Measurements from ENCODE around the gene ERC2.

Gene ERC2

GRCh38 chr3:55789516-55789915, 678.8 kb downstream of the ERC2 start:
- no peak for TF ChIP-seq EGR1 (IDR thresholded peaks at IDR 0.05)
- TF ChIP-seq TEAD4 (IDR thresholded peaks at IDR 0.05), result no peak
- TF ChIP-seq NFIC (IDR thresholded peaks at IDR 0.05), result no peak
- no peak for TF ChIP-seq RAD21 (IDR thresholded peaks at IDR 0.05; ENCODE audit: low read depth)
- no peak for TF ChIP-seq YY1 (IDR thresholded peaks at IDR 0.05; ENCODE audit: low read depth)
- no peak for TF ChIP-seq CREB1 (IDR thresholded peaks at IDR 0.05; ENCODE audit: low read depth)
- no peak for TF ChIP-seq MAX (IDR thresholded peaks at IDR 0.05)

DNA sequence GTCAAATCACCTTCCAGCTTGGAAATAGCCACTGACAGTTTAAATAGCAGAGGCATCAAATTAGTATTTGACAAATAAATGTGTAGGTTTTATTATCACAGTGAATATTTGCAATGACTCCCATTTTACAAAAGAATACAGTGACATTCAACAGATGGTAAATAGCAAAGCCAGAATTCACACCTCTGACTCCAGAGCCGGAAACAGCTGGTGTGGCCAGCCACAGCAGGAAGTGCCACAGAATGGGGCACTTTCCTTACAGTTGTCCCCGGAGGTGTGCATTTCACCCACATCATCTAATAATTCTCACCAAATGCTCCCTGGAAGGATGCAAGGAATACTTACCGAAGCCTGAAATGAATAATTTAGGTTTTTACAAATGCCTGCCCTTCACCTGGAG, 685.5 kb downstream of the ERC2 start:
- TF ChIP-seq NFIC (IDR thresholded peaks at IDR 0.05), result no peak
- no peak for TF ChIP-seq RAD21 (IDR thresholded peaks at IDR 0.05; ENCODE audit: low read depth)
- TF ChIP-seq REST (IDR thresholded peaks at IDR 0.05; ENCODE audit: low read depth), result no peak
- no peak for TF ChIP-seq EP300 (IDR thresholded peaks at IDR 0.05; ENCODE audit: borderline replicate concordance)
- no peak for TF ChIP-seq EGR1 (IDR thresholded peaks at IDR 0.05)
- TF ChIP-seq MAX (IDR thresholded peaks at IDR 0.05), result no peak
- TF ChIP-seq YY1 (IDR thresholded peaks at IDR 0.05; ENCODE audit: low read depth), result no peak
- TF ChIP-seq TCF12 (IDR thresholded peaks at IDR 0.05; ENCODE audit: low read depth), result no peak

DNA sequence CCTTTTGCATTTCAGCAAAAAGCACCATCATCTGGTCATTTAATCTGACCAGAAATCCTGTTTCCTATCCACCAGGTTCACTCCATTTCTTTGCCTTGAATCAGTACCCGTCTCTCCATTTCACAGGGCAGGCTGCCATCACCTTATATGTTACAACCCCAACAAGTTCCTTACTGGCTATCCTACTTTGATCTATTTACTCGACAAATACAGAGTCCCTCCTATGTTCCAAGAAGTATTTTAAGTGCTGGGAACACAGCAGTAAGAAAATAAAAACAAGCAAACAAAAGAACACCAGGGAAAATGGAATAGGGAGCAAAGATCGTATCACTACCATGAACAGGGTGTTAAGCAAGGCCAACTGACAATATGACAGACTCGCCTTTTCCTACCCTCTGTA, 685.9 kb downstream of the ERC2 start:
- no peak for TF ChIP-seq ZBTB7A (IDR thresholded peaks at IDR 0.05; ENCODE audit: low read depth)

GRCh38 chr3:55780913-55781312, 687.4 kb downstream of the ERC2 start:
- TF ChIP-seq CREB1 (IDR thresholded peaks at IDR 0.05; ENCODE audit: low read depth) (no peak), TAF1 (IDR thresholded peaks at IDR 0.05; ENCODE audit: low read depth) (no peak), EP300 (IDR thresholded peaks at IDR 0.05; ENCODE audit: borderline replicate concordance) (no peak), EGR1 (IDR thresholded peaks at IDR 0.05) (no peak), ZBTB7A (IDR thresholded peaks at IDR 0.05; ENCODE audit: low read depth) (no peak), CEBPB (IDR thresholded peaks at IDR 0.05) (no peak), FOXM1 (IDR thresholded peaks at IDR 0.05; ENCODE audit: borderline replicate concordance, low read depth) (no peak), TEAD4 (IDR thresholded peaks at IDR 0.05) (no peak)

DNA sequence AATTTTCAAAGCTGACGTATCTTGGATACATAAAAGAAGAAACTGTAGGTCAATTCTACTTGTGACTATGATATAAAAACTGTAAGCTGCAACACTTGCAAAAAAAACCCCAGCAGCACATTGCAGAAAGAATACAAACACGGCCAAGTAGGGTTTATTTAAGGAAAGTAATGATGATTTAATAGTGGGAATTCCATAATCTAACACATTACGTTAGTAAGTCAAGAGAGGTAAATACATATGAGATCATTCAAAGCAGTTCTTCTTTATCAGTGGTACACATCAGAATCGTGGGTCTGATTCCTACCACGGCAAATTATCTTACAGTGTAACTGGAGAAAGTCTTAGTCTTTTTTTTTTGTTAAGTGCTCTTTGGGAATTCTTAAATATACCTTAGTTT, 688.7 kb downstream of the ERC2 start:
- TF ChIP-seq EP300 (IDR thresholded peaks at IDR 0.05; ENCODE audit: borderline replicate concordance), result no peak
- no peak for TF ChIP-seq RAD21 (IDR thresholded peaks at IDR 0.05; ENCODE audit: low read depth)
- TF ChIP-seq REST (IDR thresholded peaks at IDR 0.05; ENCODE audit: low read depth), result no peak
- no peak for TF ChIP-seq USF1 (IDR thresholded peaks at IDR 0.05)
- TF ChIP-seq TCF12 (IDR thresholded peaks at IDR 0.05; ENCODE audit: low read depth), result no peak
- no peak for TF ChIP-seq ZBTB7A (IDR thresholded peaks at IDR 0.05; ENCODE audit: low read depth)
- no peak for TF ChIP-seq NFIC (IDR thresholded peaks at IDR 0.05)
- no peak for TF ChIP-seq TAF1 (IDR thresholded peaks at IDR 0.05; ENCODE audit: low read depth)
- TF ChIP-seq TEAD4 (IDR thresholded peaks at IDR 0.05), result no peak
- TF ChIP-seq CEBPB (IDR thresholded peaks at IDR 0.05), result no peak
- TF ChIP-seq MAX (IDR thresholded peaks at IDR 0.05), result no peak
- no peak for TF ChIP-seq YY1 (IDR thresholded peaks at IDR 0.05; ENCODE audit: low read depth)
- TF ChIP-seq EGR1 (IDR thresholded peaks at IDR 0.05), result no peak
- no peak for TF ChIP-seq CREB1 (IDR thresholded peaks at IDR 0.05; ENCODE audit: low read depth)
- TF ChIP-seq FOXM1 (IDR thresholded peaks at IDR 0.05; ENCODE audit: borderline replicate concordance, low read depth), result no peak

GRCh38 chr3:55775366-55776154, 692.7 kb downstream of the ERC2 start:
- TF ChIP-seq CEBPB (IDR thresholded peaks at IDR 0.05) (no peak), NFIC (IDR thresholded peaks at IDR 0.05) (no peak), REST (IDR thresholded peaks at IDR 0.05; ENCODE audit: low read depth) (no peak), RAD21 (IDR thresholded peaks at IDR 0.05; ENCODE audit: low read depth) (no peak), TEAD4 (IDR thresholded peaks at IDR 0.05) (no peak), YY1 (IDR thresholded peaks at IDR 0.05; ENCODE audit: low read depth) (no peak), MAX (IDR thresholded peaks at IDR 0.05) (no peak), TAF1 (IDR thresholded peaks at IDR 0.05; ENCODE audit: low read depth) (no peak), FOXM1 (IDR thresholded peaks at IDR 0.05; ENCODE audit: borderline replicate concordance, low read depth) (no peak), EP300 (IDR thresholded peaks at IDR 0.05; ENCODE audit: borderline replicate concordance) (no peak), TCF12 (IDR thresholded peaks at IDR 0.05; ENCODE audit: low read depth) (no peak), ZBTB7A (IDR thresholded peaks at IDR 0.05; ENCODE audit: low read depth) (no peak), EGR1 (IDR thresholded peaks at IDR 0.05) (no peak), USF1 (IDR thresholded peaks at IDR 0.05) (no peak), CREB1 (IDR thresholded peaks at IDR 0.05; ENCODE audit: low read depth) (no peak)

All from Ishikawa (cell line).